ENCODE data around the gene NPPB. TPM values are rescaled to one million over a fixed set of nuclear protein-coding genes. Genes with fewer than 3 reads are reported as not detected.

Gene NPPB
- total RNA-seq (2022; extraction: Qiagen RNA extraction; ENCODE audit: low read depth), result 0.56 TPM in 1 of 5 replicates, not detected in the others

DNA sequence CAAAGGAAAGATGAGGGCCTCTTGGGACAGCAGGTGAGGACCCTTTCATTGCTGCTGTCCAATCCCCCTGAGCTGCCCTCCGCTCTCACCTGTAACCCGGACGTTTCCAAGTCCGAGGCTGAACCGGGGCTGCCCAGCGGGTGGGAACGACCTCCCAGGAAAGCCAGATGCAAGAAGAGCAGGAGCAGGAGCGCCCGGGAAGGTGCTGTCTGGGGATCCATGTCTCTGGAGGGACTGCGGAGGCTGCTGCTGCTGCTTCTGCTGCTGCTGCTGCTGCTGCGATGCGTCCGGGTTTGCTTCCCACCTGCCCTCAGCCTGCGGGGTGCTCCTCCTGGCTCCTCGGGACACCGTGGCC, at the start of gene NPPB:
NPPB (minus strand) TSS at position 333 of the 355 bp plus-strand sequence; CDS start at position 221, 112 bp downstream.

DNA sequence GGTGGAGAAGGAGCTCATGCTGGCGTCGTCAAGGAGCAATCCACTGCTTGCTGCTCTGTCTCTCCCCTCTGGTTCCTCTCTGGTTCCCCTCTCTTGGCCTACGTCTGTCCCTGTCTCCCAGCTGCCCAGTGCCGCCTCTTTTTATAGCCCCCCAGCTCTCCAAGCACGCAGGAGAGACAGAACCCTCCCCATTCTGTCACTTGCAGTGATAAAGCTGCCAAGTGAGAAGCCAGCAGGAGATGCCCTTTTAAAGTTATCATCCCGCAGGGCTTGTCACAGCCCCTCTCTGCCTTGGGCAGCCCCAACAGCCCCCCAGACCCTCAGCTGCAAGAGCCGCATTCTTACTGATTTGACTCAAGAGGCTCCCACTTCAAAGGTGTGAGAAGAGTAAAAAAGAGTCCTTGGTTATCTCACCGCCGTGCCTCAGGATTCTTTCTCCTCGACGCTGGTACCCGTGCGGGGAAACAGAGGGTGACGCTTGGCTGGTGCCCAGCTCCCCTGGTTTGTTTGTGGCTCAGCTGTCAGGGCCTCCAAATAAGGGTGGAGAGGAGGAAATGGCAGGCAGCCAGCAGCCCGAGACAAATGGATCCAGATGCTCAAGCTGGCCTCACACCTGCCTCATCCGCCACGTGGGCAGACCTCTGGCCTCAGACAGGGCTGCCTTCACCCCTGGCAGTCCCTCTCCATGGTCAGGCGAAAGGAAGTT, 10.9 kb downstream of the NPPB start, which contains the start of gene NPPA:
NPPA (minus strand) TSS at position 117 of the 706 bp plus-strand sequence; CDS start at position 18, 99 bp downstream.

Other genes starting within 250 kb of the NPPB start
- gene FBXO2, start 204.5 kb downstream of the NPPB start, total RNA-seq (2022; extraction: Qiagen RNA extraction; ENCODE audit: low read depth), result 6.0 to 11.7 TPM (median 9.1 TPM) in 5 replicates
- 12.2 to 19.0 TPM (median 16.6 TPM) in 5 replicates for gene FBXO44, start 204.1 kb downstream of the NPPB start, total RNA-seq (2022; extraction: Qiagen RNA extraction; ENCODE audit: low read depth)
- gene FBXO6, start 194.7 kb downstream of the NPPB start, total RNA-seq (2022; extraction: Qiagen RNA extraction; ENCODE audit: low read depth), result 5.9 to 9.3 TPM (median 8.2 TPM) in 5 replicates
- gene MAD2L2, start 177.8 kb downstream of the NPPB start, total RNA-seq (2022; extraction: Qiagen RNA extraction; ENCODE audit: low read depth), result 44.4 to 56.3 TPM (median 49.9 TPM) in 5 replicates
- 0.07 to 0.10 TPM (median 0.08 TPM) in 5 replicates for gene DRAXIN, start 167.2 kb downstream of the NPPB start, total RNA-seq (2022; extraction: Qiagen RNA extraction; ENCODE audit: low read depth)
- gene AGTRAP, start 122.8 kb downstream of the NPPB start, total RNA-seq (2022; extraction: Qiagen RNA extraction; ENCODE audit: low read depth), result 68.0 to 104 TPM (median 93.4 TPM) in 5 replicates
- gene C1orf167, start 96.8 kb downstream of the NPPB start, total RNA-seq (2022; extraction: Qiagen RNA extraction; ENCODE audit: low read depth), result 0.05 TPM in 1 of 5 replicates, not detected in the others
- gene MTHFR, start 53.0 kb downstream of the NPPB start, total RNA-seq (2022; extraction: Qiagen RNA extraction; ENCODE audit: low read depth), result 3.8 to 4.6 TPM (median 4.0 TPM) in 5 replicates
- gene CLCN6, start 52.8 kb downstream of the NPPB start, total RNA-seq (2022; extraction: Qiagen RNA extraction; ENCODE audit: low read depth), result 4.9 to 5.9 TPM (median 5.4 TPM) in 5 replicates
- gene NPPA, start 11.2 kb downstream of the NPPB start, total RNA-seq (2022; extraction: Qiagen RNA extraction; ENCODE audit: low read depth), result not detected in 5 replicates
- 28.3 to 50.7 TPM (median 45.7 TPM) in 5 replicates for gene KIAA2013, start 67.5 kb upstream of the NPPB start, total RNA-seq (2022; extraction: Qiagen RNA extraction; ENCODE audit: low read depth)
- gene PLOD1, start 75.8 kb upstream of the NPPB start, total RNA-seq (2022; extraction: Qiagen RNA extraction; ENCODE audit: low read depth), result 72.3 to 83.5 TPM (median 81.5 TPM) in 5 replicates
- 29.1 to 36.4 TPM (median 33.8 TPM) in 5 replicates for gene MFN2, start 121.5 kb upstream of the NPPB start, total RNA-seq (2022; extraction: Qiagen RNA extraction; ENCODE audit: low read depth)
- 10.6 to 15.7 TPM (median 12.1 TPM) in 5 replicates for gene MIIP, start 160.6 kb upstream of the NPPB start, total RNA-seq (2022; extraction: Qiagen RNA extraction; ENCODE audit: low read depth)
- 0.09 to 0.14 TPM (median 0.12 TPM) in 4 of 5 replicates, not detected in the other for gene TNFRSF8, start 204.4 kb upstream of the NPPB start, total RNA-seq (2022; extraction: Qiagen RNA extraction; ENCODE audit: low read depth)